GM18505 (cell line): Measurements from ENCODE around the gene THNSL1.
"Not testable (repeated sequence)": the region's sequence is repeated elsewhere in the genome, so short reads cannot be mapped to it uniquely, and the experiment has no call there.

ENCODE experiments used
- ATAC-seq: cut with Tn5 transposase; IDR thresholded peaks from one replicate; pipeline ENCODE4 v1.9.1; 2021; ENCODE audit not compliant: unreplicated experiment
- POLR2A ChIP-seq: IDR thresholded peaks from 4 replicates; pipeline ENCODE4 v1.6.1; 2011; ENCODE audit warnings: borderline replicate concordance; ENCODE audit not compliant: insufficient read depth, insufficient read length; ENCODE audit errors: extremely low read depth

THNSL1 gene

GRCh38 chr10:25016376-25017153 lies at the start of gene THNSL1:
Gene THNSL1 (plus strand): TSS chr10:25016612. CDS start chr10:25023224, 6,612 bp downstream.
- TF ChIP-seq POLR2A, result peak; percentile 83
- peak; percentile 98 for ATAC-seq

- ATAC-seq, result no peak
- no peak for TF ChIP-seq POLR2A
Measured at GRCh38 chr10:24966962-24967481, 49.4 kb upstream of the THNSL1 start.

- no peak for ATAC-seq
- no peak for TF ChIP-seq POLR2A
Measured at GRCh38 chr10:24968349-24968748, 48.1 kb upstream of the THNSL1 start.

GRCh38 chr10:24968951-24969350 lies 47.5 kb upstream of the THNSL1 start:
- not testable (repeated sequence) for ATAC-seq

- no peak for ATAC-seq
- TF ChIP-seq POLR2A, result no peak
Measured at GRCh38 chr10:24969841-24970281, 46.6 kb upstream of the THNSL1 start.

GRCh38 chr10:24971374-24971773 lies 45.0 kb upstream of the THNSL1 start:
- TF ChIP-seq POLR2A, result no peak
- ATAC-seq, result no peak

- no peak for TF ChIP-seq POLR2A
- ATAC-seq, result no peak
Measured at GRCh38 chr10:24973163-24973562, 43.2 kb upstream of the THNSL1 start.

GRCh38 chr10:24974976-24975375 lies 41.4 kb upstream of the THNSL1 start:
- ATAC-seq, result no peak
- no peak for TF ChIP-seq POLR2A

GRCh38 chr10:24979685-24980084 lies 36.7 kb upstream of the THNSL1 start:
- ATAC-seq, result no peak
- TF ChIP-seq POLR2A, result no peak

GRCh38 chr10:24981161-24981710 lies 35.2 kb upstream of the THNSL1 start:
- ATAC-seq, result no peak
- no peak for TF ChIP-seq POLR2A

- TF ChIP-seq POLR2A, result no peak
- no peak for ATAC-seq
Measured at GRCh38 chr10:24982319-24983112, 33.9 kb upstream of the THNSL1 start.

- TF ChIP-seq POLR2A, result no peak
- no peak for ATAC-seq
Measured at GRCh38 chr10:24983130-24983529, 33.3 kb upstream of the THNSL1 start.

- no peak for TF ChIP-seq POLR2A
- ATAC-seq, result no peak
Measured at GRCh38 chr10:24983946-24984345, 32.5 kb upstream of the THNSL1 start.
